ENCODE data around the gene CS. TPM values are rescaled to one million over a fixed set of nuclear protein-coding genes. Genes with fewer than 3 reads are reported as not detected.
"Not testable (repeated sequence)": the region's sequence is repeated elsewhere in the genome, so short reads cannot be mapped to it uniquely, and the experiment has no call there.

Gene CS
- polyA plus RNA-seq, 1 donor from 2014 or later: 65.7 TPM

GRCh38 chr12:56274299-56274698 is 25.8 kb downstream of the CS start:
- TF ChIP-seq POLR2AphosphoS5 (IDR thresholded peaks at IDR 0.05) (no peak), RAD21 (conservative IDR thresholded peaks at IDR 0.05) (no peak), MXI1 (conservative IDR thresholded peaks at IDR 0.05; ENCODE audit: poor library complexity, severe bottlenecking) (no peak), EZH2 (IDR thresholded peaks at IDR 0.05; ENCODE audit: borderline replicate concordance, insufficient read depth, low read length, poor library complexity, severe bottlenecking) (no peak), EP300 (conservative IDR thresholded peaks at IDR 0.05; ENCODE audit: poor library complexity, severe bottlenecking) (no peak), SMC3 (conservative IDR thresholded peaks at IDR 0.05; ENCODE audit: poor library complexity) (no peak), REST (IDR thresholded peaks at IDR 0.05; ENCODE audit: borderline replicate concordance) (no peak), TAF1 (IDR thresholded peaks at IDR 0.05; ENCODE audit: low read depth) (no peak)
- TF ChIP-seq, protein P1, sequence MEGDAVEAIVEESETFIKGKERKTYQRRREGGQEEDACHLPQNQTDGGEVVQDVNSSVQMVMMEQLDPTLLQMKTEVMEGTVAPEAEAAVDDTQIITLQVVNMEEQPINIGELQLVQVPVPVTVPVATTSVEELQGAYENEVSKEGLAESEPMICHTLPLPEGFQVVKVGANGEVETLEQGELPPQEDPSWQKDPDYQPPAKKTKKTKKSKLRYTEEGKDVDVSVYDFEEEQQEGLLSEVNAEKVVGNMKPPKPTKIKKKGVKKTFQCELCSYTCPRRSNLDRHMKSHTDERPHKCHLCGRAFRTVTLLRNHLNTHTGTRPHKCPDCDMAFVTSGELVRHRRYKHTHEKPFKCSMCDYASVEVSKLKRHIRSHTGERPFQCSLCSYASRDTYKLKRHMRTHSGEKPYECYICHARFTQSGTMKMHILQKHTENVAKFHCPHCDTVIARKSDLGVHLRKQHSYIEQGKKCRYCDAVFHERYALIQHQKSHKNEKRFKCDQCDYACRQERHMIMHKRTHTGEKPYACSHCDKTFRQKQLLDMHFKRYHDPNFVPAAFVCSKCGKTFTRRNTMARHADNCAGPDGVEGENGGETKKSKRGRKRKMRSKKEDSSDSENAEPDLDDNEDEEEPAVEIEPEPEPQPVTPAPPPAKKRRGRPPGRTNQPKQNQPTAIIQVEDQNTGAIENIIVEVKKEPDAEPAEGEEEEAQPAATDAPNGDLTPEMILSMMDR (IDR thresholded peaks at IDR 0.05; ENCODE audit: poor library complexity, severe bottlenecking): no peak
- Histone ChIP-seq H3K36me3 (ENCODE audit: insufficient read depth, low read length) (peaks cover 7% of the 10 kb centered on the region), H3K9ac (ENCODE audit: low read length) (no peak overlapping the region), H2AFZ (ENCODE audit: low read depth, low read length) (no peak overlapping the region), H3K4me2 (ENCODE audit: low read length) (no peak overlapping the region), H3K4me3 (ENCODE audit: low read length) (no peak overlapping the region), H3K27ac (ENCODE audit: low read length) (no peak overlapping the region), H3K27me3 (ENCODE audit: insufficient read depth, low read depth, low read length) (no peaks in the 10 kb centered on the region), H3K9me3 (ENCODE audit: low read length) (no peaks in the 10 kb centered on the region), H4K20me1 (ENCODE audit: insufficient read depth) (no peaks in the 10 kb centered on the region), H3F3A (ENCODE audit: insufficient read depth, low read length, poor library complexity, severe bottlenecking) (no peaks in the 10 kb centered on the region), H3K79me2 (replicated peaks; ENCODE audit: insufficient read depth, low read length) (no peaks in the 10 kb centered on the region), H3K9me2 (ENCODE audit: insufficient read depth, low read length) (no peaks in the 10 kb centered on the region)

- not testable (repeated sequence) for H3F3A ChIP-seq (ENCODE audit: insufficient read depth, low read length, poor library complexity, severe bottlenecking); H3K27ac ChIP-seq (ENCODE audit: low read length); H4K20me1 ChIP-seq (ENCODE audit: insufficient read depth); H3K36me3 ChIP-seq (ENCODE audit: insufficient read depth, low read length); H2AFZ ChIP-seq (ENCODE audit: low read depth, low read length); H3K79me2 ChIP-seq (replicated peaks; ENCODE audit: insufficient read depth, low read length); H3K9ac ChIP-seq (ENCODE audit: low read length); H3K27me3 ChIP-seq (ENCODE audit: insufficient read depth, low read depth, low read length); H3K4me3 ChIP-seq (ENCODE audit: low read length); H3K4me2 ChIP-seq (ENCODE audit: low read length); H3K9me2 ChIP-seq (ENCODE audit: insufficient read depth, low read length); H3K9me3 ChIP-seq (ENCODE audit: low read length)
These were observed 27.7 kb downstream of the CS start for GRCh38 chr12:56272468-56272867.

DNA sequence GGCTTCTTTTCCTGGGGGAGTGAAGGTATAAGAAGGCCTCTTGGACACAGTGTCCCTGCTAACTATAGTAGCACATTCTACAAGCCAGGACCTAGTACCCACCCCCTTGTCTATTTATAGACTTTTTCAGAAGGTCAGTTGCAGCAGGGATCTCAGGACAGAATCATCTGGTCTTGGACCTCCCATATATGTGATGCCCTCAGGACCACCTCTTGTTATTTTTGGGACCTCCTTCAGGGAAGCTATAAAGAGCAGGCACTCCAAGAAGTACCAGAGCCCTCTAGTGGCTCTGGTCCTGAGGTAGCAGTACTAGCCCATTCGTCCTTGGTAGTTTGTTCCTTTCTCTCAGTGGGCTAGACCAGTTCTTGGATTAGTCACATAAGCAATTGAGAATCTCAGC is 29.1 kb downstream of the CS start:
- TF ChIP-seq, protein P1 (IDR thresholded peaks at IDR 0.05; ENCODE audit: poor library complexity, severe bottlenecking): peak; percentile 35
- TF ChIP-seq EZH2 (IDR thresholded peaks at IDR 0.05; ENCODE audit: borderline replicate concordance, insufficient read depth, low read length, poor library complexity, severe bottlenecking) (no peak), MXI1 (conservative IDR thresholded peaks at IDR 0.05; ENCODE audit: poor library complexity, severe bottlenecking) (no peak), SMC3 (conservative IDR thresholded peaks at IDR 0.05; ENCODE audit: poor library complexity) (no peak), TAF1 (IDR thresholded peaks at IDR 0.05; ENCODE audit: low read depth) (no peak), POLR2AphosphoS5 (IDR thresholded peaks at IDR 0.05) (no peak)
- no peak overlapping the region for H3K4me3 ChIP-seq (ENCODE audit: low read length)

More for the DNA sequence above, 29.1 kb downstream of the CS start:
- no peak overlapping the region for H3K9ac ChIP-seq (ENCODE audit: low read length)
- no peaks in the 10 kb centered on the region for H4K20me1 ChIP-seq (ENCODE audit: insufficient read depth)
- H3K9me2 ChIP-seq (ENCODE audit: insufficient read depth, low read length): no peaks in the 10 kb centered on the region
- no peaks in the 10 kb centered on the region for H3K9me3 ChIP-seq (ENCODE audit: low read length)
- peaks cover 5% of the 10 kb centered on the region for H3K36me3 ChIP-seq (ENCODE audit: insufficient read depth, low read length)
- no peaks in the 10 kb centered on the region for H3K79me2 ChIP-seq (replicated peaks; ENCODE audit: insufficient read depth, low read length)
- H3F3A ChIP-seq (ENCODE audit: insufficient read depth, low read length, poor library complexity, severe bottlenecking): no peaks in the 10 kb centered on the region
- no peak overlapping the region for H3K4me2 ChIP-seq (ENCODE audit: low read length)
- H2AFZ ChIP-seq (ENCODE audit: low read depth, low read length): no peak overlapping the region
- no peak overlapping the region for H3K27ac ChIP-seq (ENCODE audit: low read length)
- no peaks in the 10 kb centered on the region for H3K27me3 ChIP-seq (ENCODE audit: insufficient read depth, low read depth, low read length)
